Activated naive CD4-positive, alpha-beta T cell treated with anti-CD3 and anti-CD28 coated beads, Interleukin-2, amount 50 U/mL, for 16 hours (primary cell): Measurements from ENCODE around the gene CNN1.

Experiments used
- DNase-seq: peaks from one replicate; pipeline ENCODE4 v3.0.0-alpha.2; 2020

The CNN1 gene

DNA sequence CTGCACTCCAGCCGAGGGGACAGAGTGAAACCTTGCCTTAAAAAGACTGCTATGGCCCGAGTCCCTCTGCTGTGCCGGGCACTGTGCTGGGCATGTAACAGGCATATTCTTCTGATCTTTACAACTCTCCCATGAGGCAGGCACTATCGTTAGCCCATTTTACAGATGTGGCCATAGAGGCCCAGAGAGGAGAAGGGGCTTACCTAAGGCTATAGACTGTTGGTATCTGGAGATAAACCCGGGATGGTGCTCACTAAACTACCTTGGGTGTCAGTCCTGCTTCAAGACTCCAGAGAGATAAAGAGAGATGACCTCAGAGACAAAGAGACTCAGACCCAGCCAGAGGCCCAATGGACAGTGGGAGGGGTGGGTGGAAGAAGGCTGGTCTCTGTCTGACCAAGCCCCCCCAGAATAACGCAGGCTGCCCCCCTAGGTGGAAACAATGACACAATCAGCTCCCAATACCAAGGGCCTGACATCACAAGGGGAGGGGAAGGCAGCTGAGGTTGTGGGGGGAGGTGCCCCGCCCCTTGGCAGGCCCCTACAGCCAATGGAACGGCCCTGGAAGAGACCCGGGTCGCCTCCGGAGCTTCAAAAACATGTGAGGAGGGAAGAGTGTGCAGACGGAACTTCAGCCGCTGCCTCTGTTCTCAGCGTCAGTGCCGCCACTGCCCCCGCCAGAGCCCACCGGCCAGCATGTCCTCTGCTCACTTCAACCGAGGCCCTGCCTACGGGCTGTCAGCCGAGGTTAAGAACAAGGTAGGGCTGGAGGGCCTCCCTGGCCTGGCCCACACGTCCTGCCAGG, at the start of gene CNN1:
Gene CNN1 (plus strand): TSS at position 620 of the 805 bp plus-strand sequence. CDS start 77 bp downstream, at position 697.
- no peak for DNase-seq

DNA sequence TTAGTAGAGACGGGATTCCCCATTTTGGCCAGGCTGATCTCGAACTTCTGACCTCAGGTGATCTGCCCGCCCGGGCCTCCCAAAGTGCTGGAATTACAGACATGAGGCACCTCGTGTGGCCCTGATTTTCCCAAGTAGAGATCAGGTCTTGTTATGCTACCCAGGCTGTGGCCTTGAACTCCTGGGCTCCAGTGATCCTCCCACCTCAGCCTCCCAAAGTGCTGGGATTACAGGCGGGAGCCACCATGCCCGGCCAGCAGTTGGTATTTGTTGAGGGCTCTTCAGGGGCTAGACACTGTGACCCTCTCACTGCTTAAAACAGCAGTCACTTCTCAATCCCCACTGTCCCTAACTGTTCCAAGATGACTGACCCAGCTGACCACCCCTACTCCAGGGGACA, 49.3 kb upstream of the CNN1 start:
- no peak for DNase-seq

DNA sequence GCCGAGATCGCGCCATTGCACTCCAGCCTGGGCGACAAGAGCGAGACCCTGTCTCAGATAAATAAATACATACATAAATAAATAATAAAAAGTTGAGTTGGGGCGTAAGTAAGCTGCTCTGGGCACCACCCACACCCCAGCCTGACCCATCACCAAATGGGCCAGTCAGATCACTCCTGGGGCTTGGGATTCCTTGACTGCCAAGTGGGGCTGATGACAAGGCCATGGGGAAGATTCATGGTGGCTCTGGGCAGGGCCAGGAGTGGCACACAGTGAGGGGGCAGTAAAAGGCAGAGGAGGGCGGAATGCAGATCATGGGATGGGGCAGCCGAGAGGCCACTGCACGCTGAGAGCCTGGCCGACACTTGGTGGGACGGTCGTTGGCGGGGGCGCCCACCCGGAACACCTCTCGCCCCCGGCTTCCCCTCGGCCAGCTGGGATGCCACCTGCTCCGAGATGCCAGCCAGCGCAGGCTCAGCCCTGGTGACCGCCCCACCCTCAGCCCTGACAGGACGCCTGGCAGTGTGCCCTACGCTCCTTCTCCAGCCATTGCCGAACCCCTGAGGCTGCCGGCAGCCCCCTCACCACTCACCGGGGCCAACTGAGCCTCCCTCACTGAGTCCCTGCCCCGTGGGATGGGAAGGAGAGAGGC, 43.9 kb upstream of the CNN1 start:
- DNase-seq, result no peak

DNA sequence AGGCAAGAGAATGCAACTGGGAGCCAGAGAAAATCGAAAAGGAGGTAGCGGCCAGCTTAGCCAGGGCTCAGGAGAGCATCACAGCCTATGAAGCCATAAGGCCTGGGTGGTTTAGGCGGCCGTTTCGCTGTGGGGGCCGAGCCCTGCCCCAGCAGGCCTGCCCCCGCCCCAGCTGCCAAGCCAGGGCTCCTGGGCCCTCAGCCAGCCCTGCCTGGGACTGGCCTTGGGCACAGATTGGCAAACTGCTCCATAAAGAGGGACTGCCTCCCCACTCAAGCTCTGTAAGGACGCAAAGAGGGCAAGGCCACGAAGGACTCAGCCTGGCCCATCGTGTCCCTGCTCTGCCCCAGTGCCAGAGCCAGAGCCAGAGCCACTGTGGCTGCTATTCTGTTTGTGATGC, 43.2 kb upstream of the CNN1 start:
- no peak for DNase-seq

DNA sequence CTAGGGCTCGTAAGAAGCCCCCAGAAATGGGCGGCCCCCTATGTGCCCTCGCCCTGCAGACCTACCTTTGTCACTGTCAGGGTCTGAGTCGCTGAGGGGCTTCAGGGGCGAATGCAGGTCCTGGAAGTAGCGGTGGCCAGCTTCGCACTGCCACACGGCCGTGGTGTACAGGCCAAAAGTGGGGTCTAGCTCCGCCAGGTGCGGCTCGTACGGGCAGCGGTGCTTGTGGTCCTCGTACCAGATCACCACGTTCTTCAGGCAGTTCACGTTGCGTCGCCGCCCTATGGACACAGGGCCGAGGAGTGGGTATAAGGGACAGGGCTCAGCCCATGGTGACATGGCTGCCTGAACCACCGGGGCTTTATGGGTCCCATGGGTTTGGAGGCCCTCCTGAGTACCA, 42.8 kb upstream of the CNN1 start:
- no peak for DNase-seq

DNA sequence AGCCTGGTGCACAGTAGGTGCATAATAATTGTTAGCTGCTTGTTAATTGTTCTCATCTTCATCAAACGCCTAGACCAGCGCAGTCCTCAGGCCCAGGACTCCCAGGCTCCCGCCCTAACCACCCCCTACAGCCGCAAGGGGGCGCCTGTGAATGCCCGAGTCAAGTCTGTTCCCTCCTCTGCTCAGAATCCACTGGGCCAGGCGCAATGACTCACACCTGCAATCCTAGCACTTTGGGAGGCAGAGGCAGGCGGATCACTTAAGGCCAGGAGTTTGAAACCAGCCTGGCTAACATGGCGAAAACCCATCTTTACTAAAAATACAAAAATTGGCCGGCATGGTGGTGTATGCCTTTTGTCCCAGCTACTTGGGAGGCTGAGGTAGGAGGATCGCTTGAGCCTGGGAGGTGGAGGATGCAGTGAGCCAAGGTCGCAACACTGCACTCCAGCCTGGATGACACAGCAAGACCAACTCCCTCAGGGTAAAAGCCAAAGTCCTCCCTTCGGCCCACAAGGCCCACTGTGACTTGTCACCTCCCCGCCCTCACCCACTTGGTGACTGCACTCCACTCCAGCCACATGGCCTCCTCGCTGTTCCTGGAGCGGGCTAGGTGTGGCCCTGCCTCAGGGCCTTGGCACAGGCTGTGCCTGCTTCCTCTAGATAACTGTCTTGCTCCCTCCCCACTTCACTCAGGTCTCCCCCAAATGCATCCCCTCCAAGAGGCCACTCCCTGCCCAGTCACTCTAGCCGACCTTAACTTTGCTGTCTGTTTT, 42.1 kb upstream of the CNN1 start:
- peak; percentile 65 for DNase-seq

DNA sequence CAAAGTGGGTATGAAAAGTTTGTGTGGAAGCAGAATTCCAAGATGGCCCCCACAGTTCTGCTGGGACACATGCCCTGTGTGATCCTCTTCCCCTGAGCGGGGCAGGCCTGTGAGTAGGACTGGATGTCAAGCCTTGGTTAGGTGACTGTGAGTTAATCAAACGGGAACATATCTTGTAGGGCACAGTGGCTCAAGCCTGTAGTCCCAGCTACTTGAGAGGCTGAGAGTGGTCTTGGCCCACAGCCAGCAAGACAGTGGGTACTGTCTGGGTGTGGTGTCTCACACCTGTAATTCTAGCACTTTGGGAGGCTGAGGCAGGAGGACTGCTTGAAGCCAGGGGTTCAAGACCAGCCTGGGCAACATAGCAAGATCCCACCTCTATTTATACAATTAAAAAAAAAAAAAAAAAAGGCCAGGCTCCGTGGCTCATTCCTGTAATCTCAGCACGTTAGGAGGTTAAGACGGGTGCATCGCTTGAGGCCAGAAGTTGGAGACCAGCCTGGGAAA, 39.4 kb upstream of the CNN1 start:
- no peak for DNase-seq

DNA sequence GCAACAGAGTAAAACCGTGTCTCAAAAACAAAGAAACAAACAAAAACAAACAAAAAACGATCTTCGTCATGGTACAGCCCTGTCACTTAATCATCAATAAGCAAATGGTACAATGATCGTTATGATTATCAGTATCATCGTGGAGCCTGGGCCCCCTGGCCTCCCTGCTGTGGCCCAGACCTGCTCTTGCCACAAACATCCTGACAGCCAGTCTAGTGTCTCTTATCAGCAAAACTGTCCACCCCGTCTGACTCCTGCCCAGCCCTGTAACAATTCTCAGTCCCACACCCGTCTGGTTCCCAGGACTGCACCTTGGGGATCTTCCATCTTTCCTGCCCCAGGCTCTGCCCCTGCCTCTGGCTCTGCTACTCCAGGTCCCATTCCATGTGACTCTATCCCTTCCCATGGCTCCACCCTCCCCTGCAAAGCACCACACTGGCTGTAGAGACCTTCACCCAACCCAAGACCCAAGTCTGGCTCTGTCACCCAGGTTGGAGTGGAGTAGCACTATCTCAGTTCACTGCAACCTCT, 38.7 kb upstream of the CNN1 start:
- no peak for DNase-seq

DNA sequence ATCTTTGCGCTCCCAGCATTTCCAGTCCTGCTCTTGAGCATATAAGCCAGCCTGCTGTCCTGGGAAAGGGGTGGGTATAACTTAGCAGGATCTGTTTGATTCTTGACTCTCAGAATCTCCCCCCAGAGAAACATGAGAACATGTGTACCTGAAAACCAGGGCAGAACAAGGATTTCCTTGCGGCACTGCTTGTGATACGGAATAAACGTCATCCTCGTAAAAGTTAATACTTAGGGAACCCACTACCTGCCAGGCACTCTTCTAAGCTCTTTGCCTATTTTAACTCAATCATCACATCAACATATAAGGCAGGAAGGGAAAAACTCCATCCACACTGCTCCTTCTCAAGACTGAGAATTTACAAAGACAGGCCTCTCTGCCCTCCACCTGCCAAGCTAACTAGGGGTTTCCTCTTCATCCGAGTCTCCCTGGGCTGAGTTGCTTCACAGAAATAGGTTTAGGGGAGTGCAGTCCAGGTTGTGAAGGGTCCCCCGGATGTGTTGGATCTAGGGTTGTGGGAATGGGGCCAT, 34.1 kb upstream of the CNN1 start:
- DNase-seq, result no peak

DNA sequence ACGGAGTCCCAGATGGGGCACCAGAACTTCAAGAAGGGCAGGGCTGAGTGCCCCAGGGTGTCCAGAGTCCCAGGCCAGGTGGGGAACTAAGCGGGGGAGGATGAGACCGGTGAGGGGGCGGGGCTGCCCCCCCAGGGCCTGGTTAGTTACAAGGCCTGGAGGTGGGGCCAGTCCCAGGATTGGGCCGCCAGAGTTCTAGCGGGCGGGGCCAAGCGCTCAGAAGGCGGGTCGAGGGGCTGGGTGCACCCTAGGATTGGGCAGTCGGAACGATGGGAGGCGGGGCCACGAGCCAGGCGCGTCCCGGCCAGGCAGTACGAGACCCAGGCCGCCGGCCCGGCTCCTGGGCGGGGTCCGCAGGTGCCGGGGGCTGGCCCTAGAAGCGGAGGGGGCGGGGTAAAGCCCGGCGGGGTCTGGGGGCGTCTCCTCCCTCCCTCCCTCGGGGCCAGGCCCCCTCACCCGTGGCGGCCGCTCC, 33.6 kb upstream of the CNN1 start:
- peak; percentile 97 for DNase-seq

DNA sequence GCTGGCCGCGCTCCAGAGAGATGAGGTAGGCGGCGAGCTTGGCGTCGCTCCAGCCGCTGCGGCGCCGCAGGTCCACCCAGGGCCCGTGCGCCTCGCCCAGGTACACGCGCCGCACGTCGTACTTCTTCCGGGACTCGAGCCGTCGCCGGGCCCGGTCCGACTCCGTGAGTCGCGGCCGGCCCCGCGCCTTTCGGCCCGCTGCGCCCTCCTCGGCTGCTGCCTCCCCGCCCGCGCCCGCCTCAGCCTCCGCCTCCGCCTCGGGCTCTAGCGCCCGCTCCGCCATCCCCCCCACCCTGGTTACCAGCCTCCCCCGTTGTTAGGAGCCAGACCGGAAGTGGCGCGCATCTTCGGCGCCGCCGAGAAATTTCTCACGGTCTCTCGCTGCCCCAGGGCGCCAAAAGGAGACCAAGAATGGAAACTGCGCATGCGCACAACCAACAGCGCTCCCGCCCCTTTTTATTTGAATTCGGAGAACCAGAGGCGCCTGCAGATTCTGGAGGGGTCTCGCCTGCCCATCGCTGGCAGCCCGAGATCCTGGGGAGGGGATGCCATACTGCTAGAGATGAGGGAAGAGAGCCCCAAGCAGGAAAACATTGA, 33.0 kb upstream of the CNN1 start, which contains the start of gene ZNF653:
Gene ZNF653 (minus strand): TSS at position 336 of the 597 bp plus-strand sequence. CDS start 53 bp downstream, at position 283.
- peak; percentile 91 for DNase-seq

DNA sequence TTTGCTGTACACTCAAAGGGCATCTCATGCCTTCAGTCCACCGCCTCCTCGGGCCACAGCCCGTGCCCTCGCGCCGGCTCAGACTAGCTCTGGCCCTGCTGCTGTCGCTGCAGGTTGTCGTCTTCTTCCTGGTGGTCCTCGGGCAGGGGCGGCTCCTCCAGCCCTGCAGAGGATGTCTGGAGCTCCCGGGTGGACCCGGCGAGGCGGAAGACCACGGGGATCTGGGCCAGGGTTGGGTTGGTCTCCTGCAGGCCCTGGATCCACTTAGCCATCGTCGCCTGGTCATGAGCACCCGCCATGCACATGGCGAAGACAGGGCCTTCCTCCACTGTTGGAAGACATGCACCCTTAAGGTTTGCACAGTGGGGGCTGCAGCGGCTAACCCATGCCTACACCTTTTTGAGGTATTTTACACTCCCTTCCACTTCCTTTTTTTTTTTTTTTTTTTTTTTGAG, 32.5 kb upstream of the CNN1 start:
- no peak for DNase-seq

DNA sequence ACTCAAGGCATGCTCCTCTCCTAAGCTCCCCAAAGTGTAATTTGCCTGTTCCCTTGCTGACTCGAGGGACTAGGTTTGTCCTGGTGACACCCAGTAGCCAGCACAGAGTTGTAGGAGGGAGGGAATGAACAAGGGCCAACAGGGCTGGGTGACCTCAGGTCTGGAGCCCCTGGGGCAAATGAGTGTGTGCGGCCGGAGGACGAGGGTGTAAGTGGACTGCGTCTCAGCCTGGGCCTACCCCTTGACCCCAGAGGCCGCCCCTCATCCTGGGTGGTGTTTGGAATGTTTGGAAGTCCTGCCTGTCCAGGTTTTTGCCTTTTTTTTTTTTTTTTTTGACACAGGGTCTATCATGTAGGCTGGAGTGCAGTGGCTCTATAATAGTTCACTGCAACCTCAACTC, 31.7 kb upstream of the CNN1 start:
- no peak for DNase-seq

DNA sequence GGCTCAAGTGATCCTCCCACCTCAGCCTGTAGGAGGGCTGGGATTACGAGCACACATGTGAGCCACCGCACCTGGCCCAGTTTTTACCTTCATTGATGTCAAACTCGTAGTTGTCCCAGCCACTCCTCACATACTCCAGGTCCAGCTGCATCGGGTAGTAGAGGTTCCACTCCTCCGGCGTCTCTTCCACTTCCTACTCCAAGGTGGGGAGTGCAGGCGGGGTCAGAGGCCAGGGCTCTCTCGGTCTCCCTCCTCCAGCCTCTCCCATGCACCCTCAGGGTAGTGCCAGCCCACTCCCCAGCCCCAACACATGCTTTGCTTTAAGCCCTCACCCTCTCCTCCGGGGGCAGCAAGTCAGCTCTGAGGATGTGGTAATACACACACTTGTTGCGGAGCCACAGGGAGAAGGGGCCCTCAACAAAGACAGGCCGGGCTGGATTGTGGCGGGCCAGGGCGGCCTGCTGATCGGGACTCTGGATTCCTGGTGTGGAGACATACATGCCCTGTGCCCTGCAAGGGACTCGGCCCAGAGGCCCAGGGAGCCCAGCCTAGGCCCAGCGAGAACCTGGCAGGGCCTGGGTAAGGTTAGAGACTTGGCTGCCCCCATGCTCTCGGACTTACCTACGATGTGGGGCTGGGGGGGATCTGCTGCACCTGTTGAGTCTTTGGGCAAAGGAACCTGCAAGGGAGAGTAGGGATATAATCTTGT, 31.1 kb upstream of the CNN1 start:
- DNase-seq, result no peak

DNA sequence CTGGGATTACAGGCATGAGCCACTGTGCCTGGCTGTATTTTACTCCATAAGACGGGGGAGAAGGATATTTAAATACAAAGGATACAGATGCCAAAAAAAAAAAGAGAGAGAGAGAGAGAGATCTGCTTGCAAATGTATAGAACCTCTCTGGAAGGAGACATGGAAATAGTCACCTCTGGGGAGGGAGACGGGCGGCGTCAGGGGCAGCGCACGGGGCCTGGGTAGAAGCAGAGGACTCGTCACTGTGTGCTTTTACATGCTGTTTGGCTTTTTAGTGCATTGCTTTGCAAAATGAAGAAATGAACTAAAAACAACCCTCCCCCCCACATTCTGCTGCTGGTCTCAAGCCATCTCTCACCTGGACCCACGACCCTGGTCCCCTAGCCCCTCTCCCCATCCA, 28.2 kb upstream of the CNN1 start:
- no peak for DNase-seq

DNA sequence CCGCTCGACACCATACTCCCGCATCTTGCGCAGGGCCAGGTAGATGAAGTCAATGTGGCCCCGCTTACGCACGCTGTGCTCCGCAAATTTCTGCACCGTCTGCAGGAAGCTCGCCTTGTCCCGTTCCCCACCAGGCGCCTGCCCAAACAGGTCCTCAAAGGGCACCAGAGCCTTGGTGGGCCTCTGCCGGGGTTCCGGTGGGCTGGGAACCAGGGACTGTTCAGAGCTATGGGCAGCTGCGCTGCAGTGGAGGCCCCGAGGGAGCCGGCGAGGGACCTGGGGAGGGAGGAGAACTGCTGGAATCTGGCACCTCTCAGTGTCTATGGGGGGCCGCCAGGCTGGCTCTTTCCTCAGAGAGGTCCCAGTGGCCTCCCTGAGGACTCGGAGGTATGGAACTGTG, 24.7 kb upstream of the CNN1 start:
- DNase-seq, result no peak

DNA sequence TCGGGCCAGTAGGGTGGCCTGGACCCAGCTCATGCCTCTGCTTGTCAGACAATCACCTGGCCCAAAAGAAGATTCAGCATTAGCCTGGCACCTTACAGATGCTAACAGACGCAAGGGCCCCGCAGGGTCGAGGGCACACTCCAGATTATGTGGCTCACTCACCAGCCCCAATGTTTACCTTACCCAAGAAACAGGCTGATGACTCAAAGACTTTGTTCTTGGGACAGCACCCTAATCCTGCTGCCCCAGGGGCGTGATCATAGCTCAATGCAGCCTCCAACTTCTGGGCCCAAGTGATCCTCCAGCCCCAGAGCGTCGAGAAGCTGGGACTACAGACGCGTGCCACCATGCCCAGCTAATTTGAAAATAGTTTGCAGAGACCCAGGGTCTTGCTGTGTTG, 19.5 kb upstream of the CNN1 start:
- DNase-seq, result no peak

DNA sequence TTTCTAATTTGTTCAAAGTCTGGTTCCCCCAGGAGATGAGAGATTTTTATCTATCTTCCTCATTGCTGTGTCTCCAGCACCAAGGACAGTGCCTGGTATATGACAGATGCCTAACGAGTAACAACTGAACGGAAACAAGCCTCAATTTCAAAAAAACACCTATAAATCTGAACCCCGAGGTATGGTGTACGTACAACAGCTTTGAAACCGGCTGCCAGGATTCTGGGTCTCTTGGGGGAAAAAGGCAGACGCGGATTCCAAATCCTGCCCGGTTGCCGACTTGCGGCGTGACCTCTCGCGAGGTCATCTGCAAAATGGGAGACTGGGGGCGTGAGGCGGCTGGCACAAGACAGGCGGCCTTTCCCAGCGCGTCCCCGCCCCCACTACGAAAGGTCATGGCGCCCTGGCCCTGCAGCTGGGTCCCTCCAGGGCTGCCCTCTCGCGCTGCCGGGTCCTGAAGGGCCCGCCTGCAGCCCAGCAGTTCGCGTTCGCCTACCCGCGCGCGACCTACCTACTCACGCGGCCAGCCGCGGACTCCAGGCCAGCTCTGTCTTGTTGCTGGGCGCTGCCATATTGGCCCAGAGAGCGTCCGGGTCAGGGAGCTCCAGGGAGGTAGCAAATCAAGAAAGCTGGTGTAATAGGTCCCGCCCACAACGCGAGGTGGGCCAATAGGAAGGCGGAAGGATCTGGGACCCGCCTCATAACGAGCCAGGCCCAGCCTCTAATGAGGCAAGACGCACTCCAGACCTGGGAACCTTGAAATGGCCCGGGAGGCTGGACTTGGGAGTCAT, 9.9 kb upstream of the CNN1 start, which contains the start of gene ECSIT:
Gene ECSIT (minus strand): TSS at position 584 of the 791 bp plus-strand sequence. CDS start 9,964 bp downstream, outside the sequence.
- DNase-seq, result peak; percentile 93

DNA sequence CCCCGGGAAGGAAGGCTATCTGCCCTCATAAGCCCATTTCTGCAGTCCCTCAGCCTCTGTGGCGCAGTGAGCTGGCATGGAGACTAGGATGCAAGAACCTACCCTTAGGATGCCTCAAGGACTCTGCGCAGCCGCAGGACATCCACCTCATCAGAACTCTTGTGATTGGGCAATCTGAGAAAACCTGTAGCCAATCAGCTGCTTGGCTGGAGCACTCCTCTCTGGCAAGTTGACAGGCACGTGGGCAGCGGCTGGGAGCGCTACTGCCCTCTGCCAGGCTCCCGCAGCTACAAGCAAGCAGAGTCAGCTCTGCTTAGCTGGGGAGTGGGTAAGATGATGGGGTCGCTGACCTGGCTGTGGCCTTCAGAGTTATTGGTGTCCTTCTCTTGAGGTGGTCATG, 8.2 kb upstream of the CNN1 start:
- DNase-seq, result peak; percentile 49

DNA sequence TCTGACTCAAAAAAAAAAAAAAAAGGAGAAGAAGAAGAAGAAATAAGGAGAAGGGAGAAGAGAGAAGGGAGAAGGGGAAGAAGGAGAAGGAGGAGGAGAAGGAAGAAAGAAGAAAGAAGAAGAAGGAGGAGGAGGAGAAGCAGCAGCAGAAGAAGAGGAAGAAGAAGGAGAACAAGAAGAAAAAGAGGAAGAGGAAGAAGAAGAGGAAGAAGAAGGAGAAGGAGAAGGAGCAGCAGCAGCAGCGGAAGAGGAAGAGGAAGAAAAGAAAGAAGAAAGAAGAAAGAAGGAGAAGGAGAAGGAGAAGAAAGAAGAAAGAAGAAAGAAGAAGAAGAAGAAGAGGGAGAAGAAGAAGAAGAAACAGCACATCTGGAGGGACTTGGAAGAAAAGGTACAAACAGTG, 4.1 kb upstream of the CNN1 start:
- no peak for DNase-seq

DNA sequence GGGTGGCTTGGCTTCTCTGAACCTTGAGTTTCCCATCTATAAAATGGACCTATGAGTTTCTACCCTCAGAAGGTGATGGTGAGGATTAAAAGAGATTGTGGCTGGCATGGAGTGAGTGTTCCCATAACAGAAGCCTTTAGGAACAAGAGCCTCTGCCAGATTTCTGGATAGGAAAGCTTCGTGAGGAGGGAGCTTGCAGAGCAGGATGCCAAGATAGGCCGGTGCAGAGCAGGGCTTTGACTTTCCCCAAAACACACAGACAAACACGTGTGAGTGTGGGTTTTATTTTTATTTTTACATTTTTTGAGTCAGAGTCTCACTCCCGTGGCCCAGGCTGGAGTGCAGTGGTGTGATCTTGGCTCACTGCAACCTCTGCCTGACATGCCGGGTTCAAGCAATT, 3.7 kb upstream of the CNN1 start:
- DNase-seq, result no peak
